Activated CD8-positive, alpha-beta memory T cell treated with anti-CD3 and anti-CD28 coated beads for 48 hours (primary cell): ENCODE data around the gene ZFP3.
"Not testable (repeated sequence)": the region's sequence is repeated elsewhere in the genome, so short reads cannot be mapped to it uniquely, and the experiment has no call there.

Experiments used
- DNase-seq, 3 experiments: peaks; one replicate each; pipeline ENCODE4 v3.0.0-alpha.2; 2020; ENCODE audit warnings: low read depth in 2 of 3, low spot score in 2 of 3

Gene ZFP3

GRCh38 chr17:5077275-5077674 lies 992 bp upstream of the ZFP3 start:
- not testable (repeated sequence) for DNase-seq

DNA sequence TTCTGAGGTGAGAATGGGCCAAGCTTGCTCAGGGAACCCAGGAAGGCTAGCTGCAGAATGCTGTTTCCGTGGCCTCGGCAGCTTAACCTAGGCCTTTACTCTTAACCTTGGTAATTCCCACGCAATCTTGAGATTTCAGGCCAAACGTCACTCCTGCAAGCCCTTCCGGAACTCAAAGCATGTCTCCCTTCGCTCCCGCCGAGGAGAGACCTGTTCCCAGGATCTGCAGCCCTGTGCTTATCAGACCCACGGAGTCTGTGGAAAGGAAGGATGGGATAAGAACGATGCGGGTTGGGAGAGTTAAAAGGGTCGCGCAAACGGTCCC lies 524 bp upstream of the ZFP3 start:
- DNase-seq, result no peak

DNA sequence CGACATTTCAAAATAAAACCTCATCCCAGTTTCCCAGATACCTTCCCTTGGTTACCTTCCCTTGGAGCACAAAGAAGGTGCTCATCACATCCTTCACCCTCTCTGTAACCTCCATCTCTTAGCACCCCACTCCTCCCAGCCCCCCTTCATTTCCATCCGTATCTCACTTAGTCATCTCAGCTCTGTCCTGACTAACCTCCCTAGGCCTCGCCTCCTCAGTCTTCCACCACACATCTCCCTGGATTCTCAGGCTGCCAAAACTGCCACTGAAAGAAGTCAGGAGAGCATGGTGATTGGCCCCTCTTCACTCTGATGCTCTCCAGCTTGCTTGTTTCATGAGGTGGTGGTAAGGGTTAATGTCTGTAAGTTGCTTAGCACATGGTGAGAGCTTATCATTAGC lies 2.3 kb downstream of the ZFP3 start:
- DNase-seq, result no peak

- no peak for DNase-seq
Observed at GRCh38 chr17:5092218-5093010, 14.1 kb downstream of the ZFP3 start.

DNA sequence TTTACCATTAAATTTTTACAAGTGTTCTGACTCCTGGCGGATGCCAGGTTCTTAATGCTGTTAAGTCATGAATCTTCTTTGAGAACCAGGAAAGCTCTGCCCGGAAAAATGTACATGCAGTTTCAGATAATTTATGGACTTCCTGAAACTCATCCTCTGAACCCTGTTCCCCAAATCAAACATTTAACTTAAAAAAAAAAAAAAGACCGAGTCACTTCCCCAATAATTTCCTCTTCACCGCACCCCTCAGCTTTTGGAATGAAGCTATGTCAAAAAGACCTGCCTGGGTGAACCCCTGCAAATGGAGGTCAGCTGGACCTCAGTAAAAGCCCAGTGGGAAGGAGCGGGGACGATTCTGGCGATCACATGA lies 18.4 kb downstream of the ZFP3 start:
- DNase-seq, result no peak

GRCh38 chr17:5097101-5097834 lies 19.0 kb downstream of the ZFP3 start:
- no peak for DNase-seq

DNA sequence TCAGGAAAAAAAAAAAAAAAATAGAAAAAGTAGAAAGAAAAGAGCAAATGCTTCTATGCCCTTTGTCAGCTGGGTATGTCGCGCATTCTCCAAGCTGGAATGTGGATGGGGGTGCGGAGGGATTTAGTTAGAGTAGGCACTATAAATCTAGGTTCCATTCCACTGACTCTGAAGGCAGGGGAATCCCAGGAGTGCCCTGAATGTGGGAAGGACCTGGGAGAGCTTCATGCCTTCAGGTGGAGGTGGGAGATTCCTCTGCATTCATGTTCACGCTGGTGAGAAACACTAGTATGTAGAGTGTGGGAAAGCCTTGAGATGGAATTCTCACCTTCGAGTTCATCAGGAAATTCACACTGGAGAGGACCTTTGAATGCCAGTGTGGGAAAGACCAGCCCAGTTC lies 21.0 kb downstream of the ZFP3 start:
- no peak for DNase-seq

- no peak for DNase-seq
Observed at GRCh38 chr17:5100832-5101231, 22.6 kb downstream of the ZFP3 start.

DNA sequence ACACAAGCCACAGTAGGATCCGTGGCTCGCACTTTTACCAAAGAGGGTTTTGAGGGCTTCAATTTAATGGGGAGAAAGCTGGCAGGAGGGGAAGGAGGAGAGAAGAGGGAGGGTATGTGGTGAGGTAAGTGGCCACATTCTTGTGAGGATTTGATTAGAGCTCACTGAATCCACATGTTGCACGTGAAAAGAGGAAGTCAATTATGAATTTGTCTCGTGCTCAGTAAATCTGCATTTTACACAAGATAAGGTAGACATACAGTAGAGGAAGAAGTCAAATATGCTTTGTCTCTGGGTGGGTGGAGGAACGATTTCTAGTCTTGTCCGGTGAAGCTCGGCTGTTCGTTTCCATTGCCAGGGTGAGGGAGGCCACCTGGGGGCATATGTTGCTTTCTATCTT lies 32.5 kb downstream of the ZFP3 start:
- DNase-seq, result no peak

- peak; percentile 79 to 89 (median 84) for DNase-seq
Observed at GRCh38 chr17:5111402-5112204, 33.3 kb downstream of the ZFP3 start, which contains the start of gene ZNF232. Gene ZNF232, minus strand, starts transcription at chr17:5111878. Its CDS starts 56 bp downstream, at chr17:5111822.

DNA sequence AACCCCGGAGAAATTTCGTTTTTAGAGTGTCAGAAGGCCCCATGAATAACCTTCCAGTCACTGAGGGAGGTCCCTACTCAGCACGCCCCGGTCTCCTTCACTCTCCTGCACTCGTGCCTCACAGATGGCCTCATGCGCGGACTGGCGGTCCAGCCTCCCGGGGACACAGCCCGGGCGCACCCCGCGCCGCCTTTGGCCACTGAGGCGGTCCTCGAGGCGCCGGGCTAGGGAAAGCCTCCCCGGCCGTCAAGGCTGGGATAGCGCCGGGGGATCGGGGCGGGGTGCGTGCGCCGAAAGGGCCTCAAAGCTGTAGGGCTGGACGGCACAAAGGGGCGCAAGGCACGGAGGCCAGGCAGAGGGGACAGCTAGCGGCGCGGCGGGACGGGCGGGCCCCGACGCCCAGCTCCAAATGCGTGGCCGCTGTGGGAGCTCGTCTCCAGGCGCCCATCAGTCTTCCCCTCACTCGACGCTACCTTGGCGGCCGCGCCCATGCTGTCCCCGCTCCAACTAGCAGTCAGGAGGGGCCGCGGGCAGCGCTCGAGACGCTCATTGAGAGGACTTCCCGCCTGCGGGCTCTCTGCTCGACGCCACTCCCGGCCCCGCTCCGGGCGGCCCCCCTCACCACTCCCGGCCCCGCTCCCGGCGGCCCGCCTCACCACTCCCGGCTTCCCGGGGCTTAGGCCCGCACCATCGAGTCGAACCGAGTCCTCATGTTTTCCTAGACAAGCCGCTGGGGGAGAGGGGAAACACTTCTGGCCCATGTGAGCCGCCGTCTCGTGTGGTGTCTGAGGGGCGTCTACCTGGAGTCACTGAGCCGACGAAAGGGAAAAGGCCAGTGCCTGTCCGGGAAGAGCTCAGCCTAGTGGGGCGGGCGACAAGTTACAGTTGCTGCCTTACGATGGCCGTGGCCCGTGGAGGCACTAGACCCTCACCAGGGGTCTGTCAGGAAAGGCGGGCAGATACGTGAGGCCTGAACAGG lies 37.7 kb downstream of the ZFP3 start, which contains the start of gene USP6:
TSS of gene USP6 (plus strand) at position 360 of the 979 bp plus-strand sequence. CDS start 14,336 bp downstream, outside the sequence.
- DNase-seq, result no peak

- no peak for DNase-seq
Observed at GRCh38 chr17:5118219-5118618, 40.0 kb downstream of the ZFP3 start.

DNA sequence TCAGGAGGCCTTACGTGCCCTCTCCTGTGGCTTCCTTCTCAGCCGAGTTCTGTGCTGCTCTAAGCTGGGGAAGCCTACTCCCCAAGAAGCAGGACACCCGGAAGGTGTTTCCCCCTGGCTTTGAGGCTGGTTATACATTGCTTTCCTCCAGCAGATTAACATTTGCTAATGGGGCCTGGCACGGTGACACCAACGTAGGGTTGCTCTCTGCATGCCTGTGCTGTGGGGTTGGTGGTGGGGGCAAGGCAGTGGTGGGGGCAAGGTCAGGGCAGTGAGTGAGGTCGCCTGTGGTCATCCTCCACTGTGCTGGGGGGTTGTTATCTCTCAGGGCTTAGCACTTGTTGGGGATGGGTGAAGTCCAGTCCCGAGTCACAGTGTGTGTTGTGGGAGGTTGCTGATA lies 41.8 kb downstream of the ZFP3 start:
- DNase-seq, result no peak

GRCh38 chr17:5120436-5121185 lies 42.3 kb downstream of the ZFP3 start:
- DNase-seq, result not testable (repeated sequence)

DNA sequence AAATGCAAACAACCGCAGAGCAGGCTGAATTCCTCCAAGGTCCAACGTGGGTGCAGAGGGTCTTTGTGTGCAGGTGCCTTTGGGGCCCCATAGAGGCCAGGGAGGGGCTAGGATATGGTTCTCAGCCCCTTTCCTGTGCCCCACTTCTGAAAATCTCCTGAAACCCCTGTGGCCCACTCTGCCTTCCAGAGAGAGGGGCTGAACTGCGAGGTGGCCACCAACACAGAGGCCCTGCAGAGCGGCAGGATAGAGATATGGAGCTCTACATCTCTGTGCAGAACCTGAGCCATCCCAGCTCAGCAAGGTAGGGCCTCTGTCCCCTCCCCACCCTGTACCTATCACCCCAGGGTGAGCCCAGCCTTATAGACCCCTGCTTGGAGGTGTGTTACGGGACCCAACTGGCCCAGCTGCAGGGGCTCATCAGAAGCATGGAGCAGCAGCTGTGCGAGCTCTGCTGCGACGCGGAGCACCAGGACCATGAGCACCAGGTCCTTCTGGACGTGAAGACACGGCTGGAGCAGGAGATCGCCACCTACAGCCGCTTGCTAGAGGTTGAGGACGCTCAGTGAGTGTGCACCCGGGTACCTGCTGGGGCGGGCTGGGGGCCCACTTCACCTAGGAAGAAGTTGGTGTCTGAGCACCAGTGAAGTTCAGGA lies 43.0 kb downstream of the ZFP3 start:
- no peak for DNase-seq

GRCh38 chr17:5122056-5122455 lies 43.8 kb downstream of the ZFP3 start:
- DNase-seq, result not testable (repeated sequence)

GRCh38 chr17:5122586-5123342 lies 44.5 kb downstream of the ZFP3 start:
- DNase-seq, result no peak

DNA sequence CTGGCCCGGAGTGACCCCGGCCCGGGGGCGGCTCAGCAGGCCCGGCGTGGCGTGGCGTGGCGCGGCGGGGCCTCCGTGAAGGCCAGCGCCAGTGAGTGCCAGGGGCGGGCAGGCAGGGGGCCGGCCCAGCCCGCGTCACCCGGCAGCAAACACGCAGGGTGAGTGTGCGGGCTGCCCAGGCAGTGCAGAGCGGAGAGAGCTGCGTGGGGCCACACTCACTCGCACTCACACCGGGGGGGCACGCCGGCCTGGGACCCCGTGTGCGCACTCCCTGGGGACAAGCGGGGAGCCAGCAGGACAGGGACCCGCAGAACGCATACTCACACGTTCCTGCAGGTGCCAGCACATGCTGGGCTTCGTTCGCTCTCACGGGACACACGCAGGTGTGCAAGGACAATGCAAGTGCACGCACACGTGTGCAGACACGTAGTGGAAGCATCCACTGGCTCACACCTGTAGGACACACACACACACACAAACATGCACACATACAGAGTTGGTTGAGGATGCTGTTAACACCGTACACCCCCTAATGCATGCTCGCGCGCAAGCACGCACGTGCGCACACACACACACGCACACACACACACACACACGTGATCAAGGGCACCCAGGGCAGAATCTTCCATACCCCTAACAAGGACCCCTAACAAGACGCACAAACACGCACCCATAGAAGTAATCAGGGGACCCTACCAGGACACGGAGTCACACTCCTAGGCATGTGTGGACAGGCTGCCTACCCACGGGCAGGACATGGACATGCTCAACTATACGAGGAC lies 45.3 kb downstream of the ZFP3 start:
- no peak for DNase-seq
